K562 (cell line): Measurements from ENCODE around the gene ZNF432. TPM values are rescaled to one million over a fixed set of nuclear protein-coding genes. Genes with fewer than 3 reads are reported as not detected.

Experiments used
- GATA2 ChIP-seq: sonication (generic); formaldehyde crosslinking; IDR thresholded peaks from 2 replicates; pipeline ENCODE4 v1.4.0; 2020; ENCODE audit warnings: mild to moderate bottlenecking, missing genetic modification reagents
- HINFP ChIP-seq: fragments of 450-650 bp; conservative IDR thresholded peaks from 2 replicates; pipeline ENCODE4 v1.6.1; 2016; ENCODE audit warnings: missing genetic modification characterization, low read depth, mild to moderate bottlenecking, control low read depth, missing compliant biosample characterization
- KDM1A ChIP-seq, 2 experiments: fragments of 450-650 bp; IDR thresholded peaks; 2 replicates each; pipeline ENCODE4 v1.6.1; 2016; ENCODE audit warnings: mild to moderate bottlenecking in 2 of 2
- KDM5B ChIP-seq: fragments of 200-600 bp; sonication (generic); IDR thresholded peaks from 2 replicates; pipeline ENCODE4 v1.6.1; 2012; ENCODE audit warnings: low read depth, mild to moderate bottlenecking, moderate library complexity, low read length, control low read depth, inconsistent platforms; ENCODE audit not compliant: insufficient replicate concordance
- MGA ChIP-seq: fragments of 450-650 bp; IDR thresholded peaks from 2 replicates; pipeline ENCODE4 v1.6.1; 2016; ENCODE audit warnings: mild to moderate bottlenecking, moderate library complexity
- PHTF2 ChIP-seq: fragments of 250-450 bp; sonication (Bioruptor Pico); IDR thresholded peaks from 2 replicates; pipeline ENCODE4 v1.5.0; 2021; ENCODE audit warnings: mild to moderate bottlenecking
- SIX5 ChIP-seq, 2 experiments: IDR thresholded peaks; 2 replicates each; pipeline ENCODE4 v1.6.1; 2011; ENCODE audit warnings: low read length in 2 of 2, borderline replicate concordance in 1 of 2, low read depth in 1 of 2, mild to moderate bottlenecking in 1 of 2, moderate library complexity in 1 of 2; ENCODE audit not compliant: insufficient read depth in 1 of 2
- SMAD2 ChIP-seq: fragments of 150-350 bp; IDR thresholded peaks from 2 replicates; pipeline ENCODE4 v1.6.1; 2014; ENCODE audit warnings: low read depth, mild to moderate bottlenecking, low read length
- TFAM ChIP-seq: fragments of 250-450 bp; sonication (Bioruptor Pico); conservative IDR thresholded peaks from 2 replicates; pipeline ENCODE4 v1.5.0; 2021; ENCODE audit warnings: mild to moderate bottlenecking, moderate library complexity
- ZKSCAN1 ChIP-seq: fragments of 150-350 bp; IDR thresholded peaks from 2 replicates; pipeline ENCODE4 v1.6.1; 2016; ENCODE audit warnings: low read depth, low read length
- ZNF512 ChIP-seq: IDR thresholded peaks from 2 replicates; pipeline ENCODE4 v1.6.1; 2016; ENCODE audit warnings: missing genetic modification characterization, missing compliant biosample characterization
- ZNF57 ChIP-seq: fragments of 450-650 bp; formaldehyde crosslinking; IDR thresholded peaks from 2 replicates; pipeline ENCODE4 v1.4.0; 2020; ENCODE audit warnings: mild to moderate bottlenecking, moderate library complexity
- polyA plus RNA-seq, 8 experiments: library from polyadenylated mRNA; depleted of rRNA in 4 of 8; stranded (reverse) in 5 of 8; unstranded in 3 of 8; fragments of >200 nt; fragmentation: Nextera tagmentation in 2 of 8; fragmentation: Illumina TruSeq in 1 of 8; extraction: Ambion mirVana in 2 of 8; extraction: Trizol in 1 of 8; gene quantifications; 2 replicates each; pipeline versions ENCODE4 v1.2.1 to v1.2.3, GENCODE V29; 2011 to 2014; ENCODE audit warnings: inconsistent platforms in 1 of 8, missing spikeins in 1 of 8
- total RNA-seq, 7 experiments: library from RNA; depleted of rRNA in 6 of 7; stranded (reverse); fragments of >200 nt in 6 of 7; fragmentation: Illumina TruSeq in 2 of 7; extraction: Trizol in 2 of 7; gene quantifications; 2 replicates each; pipeline versions ENCODE4 v1.2.1 to v1.2.3, GENCODE V29; 2011 to 2021; ENCODE audit warnings: low replicate concordance in 1 of 7

Gene ZNF432
- total and polyA plus RNA-seq, 9 of the 15 experiments (the other 6 are each of a cell fraction or from before 2014, with no cell fraction given) = 2.6 to 6.8 (median 4.0) TPM

GRCh38 chr19:52028027-52028779 is 20.4 kb downstream of the ZNF432 start, which contains the start of gene ZNF614 (continued):
- TF ChIP-seq SIX5 (IDR thresholded peaks at IDR 0.05; ENCODE audit: borderline replicate concordance in 1 of 2, insufficient read depth in 1 of 2, low read depth in 1 of 2, low read length in 2 of 2) (peak; percentile 77 to 85), MGA (peak; percentile 92), KDM1A (IDR thresholded peaks at IDR 0.05) (no peak), KDM5B (peak; percentile 97), ZNF57 (CRISPR knock-in tag) (no peak), ZNF512 (tag) (no peak), SMAD2 (no peak), GATA2 (CRISPR knock-in tag) (no peak), ZKSCAN1 (peak; percentile 84), PHTF2 (CRISPR knock-in tag) (no peak), TFAM (CRISPR knock-in tag) (no peak), HINFP (tag) (no peak)
